Heart left ventricle (tissue), 16 donors: ENCODE results near the gene JOSD1. TPM values are rescaled to one million over a fixed set of nuclear protein-coding genes. Genes with fewer than 3 reads are reported as not detected.

Source experiments
- ATAC-seq, 4 donors: fragments of 200-7000 bp; cut with Tn5 transposase; one replicate each; pipeline ENCODE4 v1.9.1; 2020 to 2022; ENCODE audit warnings: moderate library complexity in 4 of 4, mild to moderate bottlenecking in 3 of 4, moderate number of reproducible peaks in 1 of 4
- DNase-seq, 5 donors: peaks; one replicate each; pipeline ENCODE4 v3.0.0-alpha.2; 2020
- H3K27ac ChIP-seq, 12 donors: fragments of 200-600 bp; sonication (generic) in 4 of 12; one replicate each; pipeline versions ENCODE4 v1.5.0 to v1.8.0; 2016 to 2022; ENCODE audit warnings: mild to moderate bottlenecking in 2 of 12
- H3K27me3 ChIP-seq, 9 donors: fragments of 200-600 bp; sonication (generic) in 2 of 9; one replicate each; pipeline versions ENCODE4 v1.5.1 to v1.8.0; 2016 to 2022; ENCODE audit warnings: mild to moderate bottlenecking in 3 of 9
- H3K36me3 ChIP-seq, 9 donors: fragments of 200-600 bp; sonication (generic) in 2 of 9; one replicate each; pipeline versions ENCODE4 v1.5.0 to v1.8.0; 2018 to 2022; ENCODE audit warnings: mild to moderate bottlenecking in 2 of 9
- H3K4me1 ChIP-seq, 12 donors: fragments of 200-600 bp; sonication (generic) in 4 of 12; one replicate each; pipeline versions ENCODE4 v1.5.0 to v1.8.0; 2016 to 2022; ENCODE audit warnings: mild to moderate bottlenecking in 3 of 12
- H3K4me3 ChIP-seq, 12 donors: fragments of 200-600 bp; sonication (generic) in 4 of 12; one replicate each; pipeline versions ENCODE4 v1.5.0 to v1.8.0; 2017 to 2022; ENCODE audit warnings: mild to moderate bottlenecking in 9 of 12, moderate library complexity in 4 of 12
- H3K9me3 ChIP-seq, 12 donors: fragments of 200-600 bp; sonication (generic) in 4 of 12; one replicate each; pipeline versions ENCODE4 v1.5.0 to v1.8.0; 2016 to 2022; ENCODE audit warnings: mild to moderate bottlenecking in 1 of 12
- POLR2A ChIP-seq, 2 donors: fragments of 450-650 bp; IDR thresholded peaks; one replicate each; pipeline ENCODE4 v1.6.1; 2017; ENCODE audit warnings: antibody characterized with exemption in 2 of 2, mild to moderate bottlenecking in 2 of 2, moderate library complexity in 2 of 2
- WGBS, 4 donors: extraction: QIAGEN DNeasy Blood & Tissue Kit in 2 of 4; methylation state at CpG; one replicate each; pipeline versions ENCODE4 v1.1.5 to v1.1.7; 2013 to 2018; 5-methylcytosine and 5-hydroxymethylcytosine counted together
- intact Hi-C, 10 donors: fragments of 100-400 bp; cut with DNase I; formaldehyde crosslinking; loops; one replicate each; pipeline versions ENCODE4 v1.11.1 to v1.14.2; 2022
- polyA plus RNA-seq, 2 donors: library from polyadenylated mRNA; stranded (reverse); fragments of 200-250 nt; gene quantifications; one replicate each; pipeline ENCODE4 v1.2.3, GENCODE V29; 2013
- total RNA-seq, 9 donors: library from RNA; depleted of rRNA in 2 of 9; stranded (reverse); fragments of >200 nt in 2 of 9; fragmentation: NEBNext Ultra II Directional in 3 of 9; extraction: Animal tissue kit (Norgen Biotek cat#: 25700) in 3 of 9; gene quantifications; one replicate each; pipeline versions ENCODE4 v1.1.0 to v1.2.4, GENCODE V29; 2016 to 2023
- TF ChIP-seq, protein P1 (sequence below), 12 donors: fragments of 200-600 bp; sonication (generic) in 4 of 12; IDR thresholded peaks; one replicate each; pipeline versions ENCODE4 v1.5.0 to v1.8.0; 2018 to 2022; ENCODE audit warnings: antibody characterized with exemption in 12 of 12, mild to moderate bottlenecking in 5 of 12
- donor health status: ischemic (EF 13 %, LVEDD 7.1; RV severe dilation, severe dysfunction).
- donor health status: healthy with polysubstance abuse.
- donor health status: DM: no; HTN: yes; CAD: no.
- donor health status: DM: no; HTN: no; CAD: no.
- donor health status: ischemic (EF 25% LVEDD 6.9; RV normal size, moderate dysfunction).
- donor health status: ischemic (EF 25% LVEDD 5.7; RV mildly dilated, moderate dysfunction).
- donor health status: healthy.
- donor health status: DM: yes; HTN: yes; CAD: no.
- donor health status: ischemic (EF 35%, LVEDD 5.7; RV mildly dilated, moderate dysfunction).
- donor health status: nonischemic (EF 11% LVEDD 7.7; RV severe dilation, severe dysfunction).
- donor health status: DM: yes; HTN: yes; CAD: no.
- donor health status: PGD.
- donor health status: ischemic (EF 29% LVEDD 5.4; RV normal size, mild dysfunction).
- donor health status: nonischemic (EF 23%, LVEDD 6.1; RV moderate dilation, normal function).

JOSD1 gene
- total and polyA plus RNA-seq, 11 donors: 7.8 to 34.0 (median 22.8) TPM

GRCh38 chr22:38715176-38715764 is 14.5 kb upstream of the JOSD1 start:
- 74 to 81% (median 77%) methylated on average over 7 to 9 of the region's 9 CpGs for WGBS, 4 donors
- no peak overlapping the region for H3K27ac ChIP-seq
- no peaks in the 10 kb centered on the region for H3K27me3 ChIP-seq
- intact Hi-C loops: loop anchor here in 1 of 10 donors (5.0 kb wide), 1 partner anchor 37 kb away; no protein-coding TSS in a partner anchor
- peaks cover 0 to 45% (median 27%) of the 10 kb centered on the region in 12 donors for H3K4me1 ChIP-seq
- peak in 2 of 5 donors; percentile 26 to 33 for DNase-seq
- H3K4me3 ChIP-seq: no peak overlapping the region
- peaks cover 0 to 68% (median 35%) of the 10 kb centered on the region in 9 donors for H3K36me3 ChIP-seq
- ATAC-seq: peak in 3 of 4 donors; percentile 27 to 41 (median 32)
- TF ChIP-seq, protein P1, sequence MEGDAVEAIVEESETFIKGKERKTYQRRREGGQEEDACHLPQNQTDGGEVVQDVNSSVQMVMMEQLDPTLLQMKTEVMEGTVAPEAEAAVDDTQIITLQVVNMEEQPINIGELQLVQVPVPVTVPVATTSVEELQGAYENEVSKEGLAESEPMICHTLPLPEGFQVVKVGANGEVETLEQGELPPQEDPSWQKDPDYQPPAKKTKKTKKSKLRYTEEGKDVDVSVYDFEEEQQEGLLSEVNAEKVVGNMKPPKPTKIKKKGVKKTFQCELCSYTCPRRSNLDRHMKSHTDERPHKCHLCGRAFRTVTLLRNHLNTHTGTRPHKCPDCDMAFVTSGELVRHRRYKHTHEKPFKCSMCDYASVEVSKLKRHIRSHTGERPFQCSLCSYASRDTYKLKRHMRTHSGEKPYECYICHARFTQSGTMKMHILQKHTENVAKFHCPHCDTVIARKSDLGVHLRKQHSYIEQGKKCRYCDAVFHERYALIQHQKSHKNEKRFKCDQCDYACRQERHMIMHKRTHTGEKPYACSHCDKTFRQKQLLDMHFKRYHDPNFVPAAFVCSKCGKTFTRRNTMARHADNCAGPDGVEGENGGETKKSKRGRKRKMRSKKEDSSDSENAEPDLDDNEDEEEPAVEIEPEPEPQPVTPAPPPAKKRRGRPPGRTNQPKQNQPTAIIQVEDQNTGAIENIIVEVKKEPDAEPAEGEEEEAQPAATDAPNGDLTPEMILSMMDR (IDR thresholded peaks at IDR 0.05): no peak
- no peak for TF ChIP-seq POLR2A (IDR thresholded peaks at IDR 0.05)
- no peaks in the 10 kb centered on the region for H3K9me3 ChIP-seq

- no peak for TF ChIP-seq POLR2A (IDR thresholded peaks at IDR 0.05)
- TF ChIP-seq, protein P1 (IDR thresholded peaks at IDR 0.05): no peak
- H3K36me3 ChIP-seq: peaks cover 0 to 64% (median 39%) of the 10 kb centered on the region in 9 donors
- WGBS, 4 donors: 74 to 81% (median 76%) methylated on average over 8 of the region's 8 CpGs
- ATAC-seq: no peak
- intact Hi-C loops: no loop called here
- no peaks in the 10 kb centered on the region for H3K27me3 ChIP-seq
- peak in 1 of 5 donors; percentile 22 for DNase-seq
- no peak overlapping the region for H3K27ac ChIP-seq
- H3K4me1 ChIP-seq: peaks cover 0 to 58% (median 30%) of the 10 kb centered on the region in 12 donors
- no peak overlapping the region for H3K4me3 ChIP-seq
- H3K9me3 ChIP-seq: no peaks in the 10 kb centered on the region
These were observed 13.2 kb upstream of the JOSD1 start for GRCh38 chr22:38713921-38714320.

GRCh38 chr22:38712486-38713207 is 11.9 kb upstream of the JOSD1 start:
- no peaks in the 10 kb centered on the region for H3K27me3 ChIP-seq
- intact Hi-C loops: no loop called here
- ATAC-seq (no peak), DNase-seq (no peak)
- peaks cover 0 to 63% (median 37%) of the 10 kb centered on the region in 12 donors for H3K4me1 ChIP-seq
- no peaks in the 10 kb centered on the region for H3K9me3 ChIP-seq
- H3K4me3 ChIP-seq: no peak overlapping the region
- H3K36me3 ChIP-seq: peaks cover 0 to 51% (median 29%) of the 10 kb centered on the region in 9 donors
- WGBS, 4 donors: 63 to 75% (median 69%) methylated on average over 11 of the region's 11 CpGs
- no peak overlapping the region for H3K27ac ChIP-seq
- TF ChIP-seq POLR2A (IDR thresholded peaks at IDR 0.05): no peak
- TF ChIP-seq, protein P1 (IDR thresholded peaks at IDR 0.05): no peak

DNA sequence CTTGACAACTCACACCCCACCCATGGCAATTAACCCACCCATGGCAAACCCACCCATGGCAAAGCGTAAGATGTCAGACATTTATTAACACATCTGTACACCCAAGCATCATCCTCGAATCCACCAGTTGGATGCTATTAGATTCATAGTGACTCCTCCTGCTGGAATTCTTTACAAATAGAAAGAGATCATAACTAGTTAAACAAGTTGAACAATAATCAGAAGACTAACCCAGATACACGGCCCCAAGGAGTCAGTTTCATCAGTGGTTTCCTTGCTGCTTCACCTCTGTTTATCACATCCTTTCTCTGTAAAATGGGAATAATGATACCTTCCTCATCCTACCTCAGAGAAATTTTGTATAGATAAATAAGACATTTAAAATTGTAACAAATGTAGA is 10.1 kb upstream of the JOSD1 start:
- DNase-seq (no peak), ATAC-seq (no peak)
- no peak overlapping the region for H3K4me3 ChIP-seq
- intact Hi-C loops: no loop called here
- H3K4me1 ChIP-seq: peaks cover 0 to 73% (median 47%) of the 10 kb centered on the region in 12 donors
- WGBS, 4 donors: 86 to 92% (median 90%) methylated on average over 3 of the region's 3 CpGs
- H3K9me3 ChIP-seq: no peaks in the 10 kb centered on the region
- no peaks in the 10 kb centered on the region for H3K27me3 ChIP-seq
- H3K36me3 ChIP-seq: peaks cover 0 to 33% (median 11%) of the 10 kb centered on the region in 9 donors
- TF ChIP-seq, protein P1 (IDR thresholded peaks at IDR 0.05): no peak
- no peak for TF ChIP-seq POLR2A (IDR thresholded peaks at IDR 0.05)
- no peak overlapping the region for H3K27ac ChIP-seq
